ENCODE data around the gene TLR6.

Gene TLR6

GRCh38 chr4:38867478-38868058 lies 11.0 kb upstream of the TLR6 start, which contains the start of gene FAM114A1:
Gene FAM114A1, plus strand, starts transcription at chr4:38867806. Its CDS starts 10,273 bp downstream, at chr4:38878079.
- H3K9ac ChIP-seq (ENCODE audit: low read length): peak within 1 kb of the TSS; percentile 59
- H3K4me1 ChIP-seq (ENCODE audit: control insufficient read depth, low read depth, low read length): peaks cover 6% of the 10 kb centered on the region
- no peaks in the 10 kb centered on the region for H3K36me3 ChIP-seq (ENCODE audit: control insufficient read depth, low read depth, low read length)
- H3K9me3 ChIP-seq (ENCODE audit: control insufficient read depth, low read depth, low read length): no peaks in the 10 kb centered on the region
- peak within 1 kb of the TSS; percentile 81 for H3K4me3 ChIP-seq (ENCODE audit: low read length)
- peaks cover 4% of the 10 kb centered on the region for H3K27me3 ChIP-seq (ENCODE audit: control insufficient read depth, insufficient read depth, low read length)
- no peak within 1 kb of the TSS for H3K27ac ChIP-seq (ENCODE audit: low read length)

GRCh38 chr4:38866973-38867477 lies 10.4 kb upstream of the TLR6 start:
- H3K27ac ChIP-seq (ENCODE audit: low read length): no peak overlapping the region
- peaks cover 4% of the 10 kb centered on the region for H3K27me3 ChIP-seq (ENCODE audit: control insufficient read depth, insufficient read depth, low read length)
- H3K36me3 ChIP-seq (ENCODE audit: control insufficient read depth, low read depth, low read length): no peaks in the 10 kb centered on the region
- H3K4me1 ChIP-seq (ENCODE audit: control insufficient read depth, low read depth, low read length): peaks cover 6% of the 10 kb centered on the region
- H3K4me3 ChIP-seq (ENCODE audit: low read length): peak overlapping the region; percentile 81
- peak overlapping the region; percentile 59 for H3K9ac ChIP-seq (ENCODE audit: low read length)
- no peaks in the 10 kb centered on the region for H3K9me3 ChIP-seq (ENCODE audit: control insufficient read depth, low read depth, low read length)

GRCh38 chr4:38865445-38865844 lies 8.8 kb upstream of the TLR6 start:
- Histone ChIP-seq H3K9ac (ENCODE audit: low read length) (no peak overlapping the region), H3K9me3 (ENCODE audit: control insufficient read depth, low read depth, low read length) (no peaks in the 10 kb centered on the region), H3K36me3 (ENCODE audit: control insufficient read depth, low read depth, low read length) (no peaks in the 10 kb centered on the region), H3K27ac (ENCODE audit: low read length) (no peak overlapping the region), H3K27me3 (ENCODE audit: control insufficient read depth, insufficient read depth, low read length) (peaks cover 4% of the 10 kb centered on the region), H3K4me3 (ENCODE audit: low read length) (no peak overlapping the region), H3K4me1 (ENCODE audit: control insufficient read depth, low read depth, low read length) (peaks cover 6% of the 10 kb centered on the region)

- no peak overlapping the region for H3K27ac ChIP-seq (ENCODE audit: low read length)
- peaks cover under 1% of the 10 kb centered on the region for H3K27me3 ChIP-seq (ENCODE audit: control insufficient read depth, insufficient read depth, low read length)
- no peak overlapping the region for H3K9ac ChIP-seq (ENCODE audit: low read length)
- H3K9me3 ChIP-seq (ENCODE audit: control insufficient read depth, low read depth, low read length): no peaks in the 10 kb centered on the region
- H3K36me3 ChIP-seq (ENCODE audit: control insufficient read depth, low read depth, low read length): no peaks in the 10 kb centered on the region
- H3K4me1 ChIP-seq (ENCODE audit: control insufficient read depth, low read depth, low read length): peaks cover 8% of the 10 kb centered on the region
- H3K4me3 ChIP-seq (ENCODE audit: low read length): no peak overlapping the region
Measured at GRCh38 chr4:38861791-38862190, 5.2 kb upstream of the TLR6 start.

GRCh38 chr4:38860788-38861424 lies 4.3 kb upstream of the TLR6 start:
- H3K9ac ChIP-seq (ENCODE audit: low read length): no peak overlapping the region

GRCh38 chr4:38859501-38859900 lies 2.9 kb upstream of the TLR6 start:
- H3K9ac ChIP-seq (ENCODE audit: low read length): no peak overlapping the region
- H3K9me3 ChIP-seq (ENCODE audit: control insufficient read depth, low read depth, low read length): no peaks in the 10 kb centered on the region
- no peaks in the 10 kb centered on the region for H3K27me3 ChIP-seq (ENCODE audit: control insufficient read depth, insufficient read depth, low read length)
- peaks cover 11% of the 10 kb centered on the region for H3K4me1 ChIP-seq (ENCODE audit: control insufficient read depth, low read depth, low read length)
- H3K4me3 ChIP-seq (ENCODE audit: low read length): no peak overlapping the region
- no peaks in the 10 kb centered on the region for H3K36me3 ChIP-seq (ENCODE audit: control insufficient read depth, low read depth, low read length)
- H3K27ac ChIP-seq (ENCODE audit: low read length): no peak overlapping the region

More at GRCh38 chr4:38860788-38861424, 4.3 kb upstream of the TLR6 start:
- Histone ChIP-seq H3K4me3 (ENCODE audit: low read length) (no peak overlapping the region), H3K4me1 (ENCODE audit: control insufficient read depth, low read depth, low read length) (peaks cover 11% of the 10 kb centered on the region), H3K9me3 (ENCODE audit: control insufficient read depth, low read depth, low read length) (no peaks in the 10 kb centered on the region), H3K27ac (ENCODE audit: low read length) (no peak overlapping the region), H3K36me3 (ENCODE audit: control insufficient read depth, low read depth, low read length) (no peaks in the 10 kb centered on the region), H3K27me3 (ENCODE audit: control insufficient read depth, insufficient read depth, low read length) (no peaks in the 10 kb centered on the region)

GRCh38 chr4:38858097-38858420 lies 1.4 kb upstream of the TLR6 start:
- Histone ChIP-seq H3K9me3 (ENCODE audit: control insufficient read depth, low read depth, low read length) (no peaks in the 10 kb centered on the region), H3K4me1 (ENCODE audit: control insufficient read depth, low read depth, low read length) (peaks cover 11% of the 10 kb centered on the region), H3K27ac (ENCODE audit: low read length) (no peak overlapping the region), H3K27me3 (ENCODE audit: control insufficient read depth, insufficient read depth, low read length) (no peaks in the 10 kb centered on the region), H3K9ac (ENCODE audit: low read length) (no peak overlapping the region), H3K4me3 (ENCODE audit: low read length) (no peak overlapping the region), H3K36me3 (ENCODE audit: control insufficient read depth, low read depth, low read length) (no peaks in the 10 kb centered on the region)

- H3K27ac ChIP-seq (ENCODE audit: low read length): no peak overlapping the region
- no peak overlapping the region for H3K4me3 ChIP-seq (ENCODE audit: low read length)
- no peak overlapping the region for H3K9ac ChIP-seq (ENCODE audit: low read length)
- H3K4me1 ChIP-seq (ENCODE audit: control insufficient read depth, low read depth, low read length): peaks cover 11% of the 10 kb centered on the region
- H3K36me3 ChIP-seq (ENCODE audit: control insufficient read depth, low read depth, low read length): no peaks in the 10 kb centered on the region
- no peaks in the 10 kb centered on the region for H3K9me3 ChIP-seq (ENCODE audit: control insufficient read depth, low read depth, low read length)
- no peaks in the 10 kb centered on the region for H3K27me3 ChIP-seq (ENCODE audit: control insufficient read depth, insufficient read depth, low read length)
Measured at GRCh38 chr4:38857354-38858096, 908 bp upstream of the TLR6 start.

GRCh38 chr4:38856046-38856445 lies 571 bp downstream of the TLR6 start:
- Histone ChIP-seq H3K9ac (ENCODE audit: low read length) (no peak overlapping the region), H3K9me3 (ENCODE audit: control insufficient read depth, low read depth, low read length) (no peaks in the 10 kb centered on the region), H3K4me1 (ENCODE audit: control insufficient read depth, low read depth, low read length) (peaks cover 11% of the 10 kb centered on the region), H3K27me3 (ENCODE audit: control insufficient read depth, insufficient read depth, low read length) (no peaks in the 10 kb centered on the region), H3K36me3 (ENCODE audit: control insufficient read depth, low read depth, low read length) (no peaks in the 10 kb centered on the region), H3K27ac (ENCODE audit: low read length) (no peak overlapping the region), H3K4me3 (ENCODE audit: low read length) (no peak overlapping the region)

- H3K36me3 ChIP-seq (ENCODE audit: control insufficient read depth, low read depth, low read length): no peaks in the 10 kb centered on the region
- H3K27ac ChIP-seq (ENCODE audit: low read length): no peak overlapping the region
- H3K4me1 ChIP-seq (ENCODE audit: control insufficient read depth, low read depth, low read length): peaks cover 11% of the 10 kb centered on the region
- no peak overlapping the region for H3K4me3 ChIP-seq (ENCODE audit: low read length)
- no peaks in the 10 kb centered on the region for H3K27me3 ChIP-seq (ENCODE audit: control insufficient read depth, insufficient read depth, low read length)
- H3K9me3 ChIP-seq (ENCODE audit: control insufficient read depth, low read depth, low read length): no peaks in the 10 kb centered on the region
- no peak overlapping the region for H3K9ac ChIP-seq (ENCODE audit: low read length)
Measured at GRCh38 chr4:38855466-38855865, 1.2 kb downstream of the TLR6 start.

GRCh38 chr4:38846015-38846414 lies 10.6 kb downstream of the TLR6 start:
- Histone ChIP-seq H3K4me3 (ENCODE audit: low read length) (no peak overlapping the region), H3K4me1 (ENCODE audit: control insufficient read depth, low read depth, low read length) (no peaks in the 10 kb centered on the region), H3K9me3 (ENCODE audit: control insufficient read depth, low read depth, low read length) (peaks cover 2% of the 10 kb centered on the region)

More at GRCh38 chr4:38846015-38846414, 10.6 kb downstream of the TLR6 start:
- Histone ChIP-seq H3K36me3 (ENCODE audit: control insufficient read depth, low read depth, low read length) (no peaks in the 10 kb centered on the region), H3K27ac (ENCODE audit: low read length) (no peak overlapping the region), H3K9ac (ENCODE audit: low read length) (no peak overlapping the region), H3K27me3 (ENCODE audit: control insufficient read depth, insufficient read depth, low read length) (no peaks in the 10 kb centered on the region)
